Midbrain (tissue), 1 donor: ENCODE data around the gene SALL3.
"Not testable (repeated sequence)": the region's sequence is repeated elsewhere in the genome, so short reads cannot be mapped to it uniquely, and the experiment has no call there.

Source experiments
- DNase-seq: peaks from one replicate; lab custom pipeline; 2025; lab: John Stamatoyannopoulos, UW

SALL3 gene

DNA sequence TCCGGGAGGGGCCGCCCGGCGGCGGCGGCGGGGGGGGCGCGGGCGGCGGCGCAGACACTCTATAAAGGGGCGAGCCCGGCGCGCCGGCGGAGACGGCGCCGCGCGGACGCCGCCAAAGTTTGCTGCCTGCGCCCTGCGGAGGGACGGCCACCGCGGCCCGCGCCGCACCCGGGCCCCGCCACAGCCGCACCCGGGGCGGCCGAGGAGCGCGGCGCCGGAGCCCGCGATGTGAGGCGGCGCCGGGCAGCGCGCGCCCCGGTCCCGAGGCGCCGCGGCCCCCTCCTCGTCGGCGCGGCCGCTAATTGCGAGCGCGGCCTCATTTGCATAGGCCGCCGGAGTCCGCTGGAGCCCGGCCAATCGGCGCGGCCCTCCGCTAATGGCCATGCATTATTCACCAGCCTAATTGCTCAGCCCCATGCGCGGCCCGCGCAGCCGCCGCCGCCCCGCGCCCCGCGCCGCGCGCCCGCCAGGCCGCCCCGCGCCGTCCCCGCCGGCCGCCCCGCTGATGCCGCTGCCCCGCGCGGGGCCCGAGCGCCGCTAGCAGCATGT lies at the start of gene SALL3:
TSS of gene SALL3 (plus strand) at position 89 of the 549 bp plus-strand sequence. CDS start at position 546, 457 bp downstream.
- peak; percentile 47 for DNase-seq

DNA sequence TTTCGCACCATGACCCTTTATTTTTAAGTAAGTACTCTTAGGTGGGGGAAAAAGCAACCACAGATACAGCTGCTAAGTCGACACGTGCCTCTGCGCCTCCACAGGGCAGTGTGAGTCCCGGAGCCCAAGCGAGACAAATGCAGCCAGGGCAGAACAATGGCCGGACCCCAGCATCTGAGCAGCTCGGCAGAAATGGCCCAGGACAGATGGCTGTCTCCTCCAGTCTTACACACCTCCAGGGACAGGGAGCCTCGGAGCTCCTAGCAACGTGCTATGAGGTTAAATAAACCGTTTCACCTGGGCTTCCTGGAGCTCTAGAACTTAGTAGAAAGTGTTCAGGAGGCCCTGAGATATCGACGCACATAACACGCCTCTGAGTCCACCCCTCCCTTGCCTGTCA lies 47.3 kb upstream of the SALL3 start:
- no peak for DNase-seq

- DNase-seq: no peak
Observed at GRCh38 chr18:78934003-78934402, 45.6 kb upstream of the SALL3 start.

GRCh38 chr18:78934551-78935225 lies 44.9 kb upstream of the SALL3 start:
- no peak for DNase-seq

GRCh38 chr18:78935406-78935805 lies 44.2 kb upstream of the SALL3 start:
- DNase-seq: no peak

- no peak for DNase-seq
Observed at GRCh38 chr18:78936251-78937005, 43.2 kb upstream of the SALL3 start.

- no peak for DNase-seq
Observed at GRCh38 chr18:78937166-78937565, 42.5 kb upstream of the SALL3 start.

DNA sequence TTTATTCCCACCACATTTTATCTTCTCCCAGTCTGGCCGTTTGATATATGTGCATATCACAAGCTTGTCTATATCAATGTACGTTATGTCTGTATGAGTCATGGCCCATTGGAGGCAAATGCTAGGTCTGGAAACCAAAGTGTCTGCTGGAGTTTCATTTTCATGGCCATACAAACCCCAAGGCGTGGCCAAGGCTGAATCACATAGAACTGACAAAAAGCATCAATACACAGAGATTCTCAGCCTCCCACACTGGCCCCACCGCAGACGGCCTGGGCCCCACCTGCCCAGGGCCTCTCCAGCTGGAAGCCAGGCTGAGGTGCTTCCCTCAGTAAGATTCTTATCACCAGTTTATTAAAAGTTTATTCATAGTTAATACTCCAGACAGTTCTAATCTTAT lies 40.5 kb upstream of the SALL3 start:
- DNase-seq: no peak

DNA sequence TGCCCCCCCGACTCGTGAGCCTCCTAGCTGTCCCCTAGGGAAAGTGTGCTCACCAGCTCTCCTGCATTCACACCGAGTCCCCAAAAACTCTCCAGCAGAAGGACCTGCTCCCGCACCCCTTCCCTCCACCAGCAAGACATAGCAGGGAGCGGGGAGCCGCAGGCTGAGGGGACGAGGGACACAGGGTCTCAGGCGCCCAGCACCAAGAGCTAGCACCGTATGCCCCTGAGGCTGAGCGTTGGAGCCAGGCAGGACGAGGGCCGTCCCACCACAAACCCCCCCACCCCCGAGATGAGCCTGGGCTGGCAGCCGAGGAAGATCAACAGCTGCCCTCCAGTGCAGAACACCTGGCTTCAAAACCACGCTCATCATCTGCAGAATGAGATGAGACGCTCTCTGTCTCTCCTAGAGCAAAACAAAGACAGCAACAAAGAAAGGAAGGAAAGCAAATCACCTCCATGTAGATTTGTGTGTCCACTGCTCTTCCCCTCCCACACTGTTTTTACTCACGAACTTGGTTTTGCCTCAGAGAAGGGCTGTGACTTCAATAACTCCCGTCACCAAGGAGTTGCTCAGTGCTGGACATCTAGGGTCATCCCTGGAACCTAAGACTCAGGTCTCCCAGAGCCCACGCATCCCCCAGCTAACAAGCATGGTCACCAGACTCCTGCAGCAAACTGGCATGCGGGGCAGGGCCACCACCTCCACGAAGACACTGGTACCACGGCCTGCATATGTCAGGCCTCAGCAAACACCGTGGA lies 39.7 kb upstream of the SALL3 start:
- no peak for DNase-seq

- DNase-seq: not testable (repeated sequence)
Observed at GRCh38 chr18:78942236-78942635, 37.4 kb upstream of the SALL3 start.

GRCh38 chr18:78945628-78946027 lies 34.0 kb upstream of the SALL3 start:
- no peak for DNase-seq

GRCh38 chr18:78947291-78947690 lies 32.3 kb upstream of the SALL3 start:
- no peak for DNase-seq

DNA sequence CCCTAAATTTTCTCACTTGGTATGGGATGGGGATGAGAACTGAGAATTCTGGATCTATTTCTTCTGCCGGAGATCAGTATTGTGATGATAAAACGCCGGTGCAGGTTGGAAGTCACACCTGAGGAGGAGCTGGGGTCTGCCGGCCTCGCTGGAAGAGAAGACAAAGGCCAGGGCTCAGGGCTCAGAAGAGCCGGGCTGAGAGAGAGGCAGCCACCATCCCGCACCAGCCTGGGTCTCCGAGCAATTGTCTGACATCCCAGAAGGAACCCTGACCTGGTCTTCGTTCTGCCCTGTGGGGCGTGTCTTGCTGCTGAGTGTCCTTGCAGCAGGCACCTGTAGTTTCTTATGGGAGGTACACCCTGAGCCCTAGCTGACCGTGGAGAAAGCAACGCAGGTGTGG lies 31.4 kb upstream of the SALL3 start:
- no peak for DNase-seq

DNA sequence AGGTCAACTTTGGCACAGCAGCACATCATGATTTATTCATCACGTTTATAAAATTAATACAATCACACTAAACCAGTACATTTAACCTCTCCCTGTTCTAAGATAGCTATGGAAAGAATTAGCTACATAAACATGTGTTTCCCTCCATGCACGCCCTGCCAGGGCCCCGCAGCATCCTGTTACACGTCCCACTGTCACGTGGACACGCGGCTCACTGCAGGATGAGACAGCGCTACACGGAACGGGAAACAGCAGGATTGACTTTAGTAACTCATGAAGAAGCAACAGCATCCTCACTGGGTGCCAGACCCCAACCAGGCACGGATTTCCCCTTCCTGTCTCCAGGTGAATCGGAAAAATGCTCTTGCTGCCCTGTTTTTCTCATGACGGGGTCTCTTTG lies 30.9 kb upstream of the SALL3 start:
- DNase-seq: no peak

DNA sequence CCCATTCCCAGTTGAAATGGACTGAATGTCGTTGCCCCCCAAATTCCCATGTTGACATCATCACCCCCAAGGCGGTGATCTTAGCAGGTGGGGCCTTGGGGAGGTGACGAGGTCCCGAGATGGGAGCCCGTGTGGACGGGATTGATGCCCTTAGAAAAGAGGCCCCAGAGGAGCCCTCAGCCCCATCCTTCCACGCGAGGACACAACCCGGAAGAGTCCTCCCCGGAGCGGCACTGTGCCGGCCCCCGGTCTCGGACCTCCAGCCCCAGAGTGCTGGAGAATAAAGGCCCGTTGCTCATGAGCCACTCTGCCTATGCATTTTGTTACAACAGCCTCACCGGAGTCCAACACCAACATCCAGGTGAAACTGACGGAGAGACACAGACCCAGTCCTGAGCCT lies 30.4 kb upstream of the SALL3 start:
- no peak for DNase-seq

DNA sequence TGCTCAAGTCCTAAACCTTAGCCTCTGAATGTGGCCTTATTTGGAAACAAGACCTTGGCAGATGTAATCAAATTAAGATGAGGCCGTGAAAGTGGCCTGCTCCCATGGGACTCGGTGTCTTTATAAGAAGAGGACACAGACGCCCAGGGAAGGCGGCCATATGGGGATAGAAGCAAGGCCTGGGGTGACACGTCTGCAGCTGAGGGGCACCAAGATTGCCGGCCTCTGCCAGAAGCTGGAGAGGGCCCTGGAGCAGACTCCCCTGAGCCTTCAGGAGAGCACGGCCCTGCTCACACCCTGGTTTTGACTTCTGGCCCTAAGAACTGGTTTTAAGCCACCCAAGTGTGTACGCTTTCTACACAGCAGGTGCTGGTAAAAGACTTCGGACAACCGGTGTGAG lies 29.2 kb upstream of the SALL3 start:
- no peak for DNase-seq

GRCh38 chr18:78953566-78953965 lies 26.1 kb upstream of the SALL3 start:
- DNase-seq: no peak

DNA sequence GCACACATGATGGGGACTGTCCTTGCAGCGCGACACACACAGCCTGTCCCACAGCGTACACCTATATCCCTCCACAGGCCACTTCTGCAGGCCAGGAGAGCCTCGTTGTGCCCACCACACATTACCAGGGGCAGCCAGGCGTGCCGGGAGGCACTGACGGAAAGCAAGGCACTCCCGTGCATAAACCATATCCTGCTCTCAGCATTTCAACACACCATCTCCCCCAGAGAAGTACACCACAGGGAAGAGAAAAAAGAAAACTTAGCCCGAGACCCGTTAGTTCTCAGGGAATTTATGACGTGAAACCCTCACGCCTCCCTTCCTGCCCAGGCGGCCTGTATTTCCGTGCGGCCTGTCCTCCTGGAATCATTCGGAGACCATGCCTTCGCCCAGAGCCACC lies 24.6 kb upstream of the SALL3 start:
- no peak for DNase-seq

GRCh38 chr18:78957140-78957539 lies 22.5 kb upstream of the SALL3 start:
- no peak for DNase-seq

GRCh38 chr18:78960709-78961108 lies 18.9 kb upstream of the SALL3 start:
- DNase-seq: no peak

DNA sequence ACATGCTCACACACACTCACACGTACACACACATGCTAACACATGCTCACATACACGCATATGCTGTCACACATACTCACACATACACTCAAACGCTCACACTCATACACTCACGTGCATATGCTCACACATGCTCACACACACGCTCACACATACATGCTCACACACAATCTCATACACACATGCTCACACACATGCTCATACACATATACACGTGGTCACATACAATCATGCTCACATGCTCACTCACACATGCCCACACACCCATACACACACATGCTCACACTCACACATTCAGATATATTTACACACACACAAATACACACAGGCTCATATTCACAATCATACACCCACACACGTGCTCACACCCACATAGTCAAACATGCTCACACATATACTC lies 17.5 kb upstream of the SALL3 start:
- DNase-seq: no peak

DNA sequence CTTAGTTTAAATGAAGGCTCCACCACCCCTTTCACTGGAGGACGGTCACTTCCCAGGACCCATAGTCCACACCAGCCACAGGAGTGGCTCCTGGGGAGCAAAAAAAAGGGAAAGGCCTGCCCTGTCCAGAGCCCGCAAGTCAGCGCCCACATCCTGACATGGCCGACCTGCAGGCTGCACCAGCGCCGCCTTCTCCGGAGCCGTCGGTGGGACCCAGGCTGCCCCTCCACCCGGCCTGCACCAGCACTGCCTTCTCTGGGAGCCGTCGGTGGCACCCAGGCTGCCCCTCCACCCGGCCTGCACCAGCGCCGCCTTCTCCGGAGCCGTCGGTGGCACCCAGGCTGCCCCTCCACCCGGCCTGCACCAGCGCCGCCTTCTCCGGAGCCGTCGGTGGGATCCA lies 14.9 kb upstream of the SALL3 start:
- not testable (repeated sequence) for DNase-seq

- no peak for DNase-seq
Observed at GRCh38 chr18:78965260-78965659, 14.4 kb upstream of the SALL3 start.
